Stimulated activated CD4-positive, alpha-beta T cell treated with anti-CD3 and anti-CD28 coated beads, Interleukin-12 subunit alpha, Interleukin-12 subunit beta, amount 100 ng/mL, for 48 hours (primary cell): ENCODE data around the gene KMT2E.

Experiments
- DNase-seq, 3 donors: peaks; one replicate each; pipeline ENCODE4 v3.0.0-alpha.2; 2020; ENCODE audit warnings: low read depth in 2 of 3, low spot score in 1 of 3

Gene KMT2E

GRCh38 chr7:105122619-105123018, 108.6 kb downstream of the KMT2E start:
- DNase-seq: no peak

- DNase-seq: no peak
Observed at GRCh38 chr7:105125745-105126144, 111.7 kb downstream of the KMT2E start.

GRCh38 chr7:105126436-105126975, 112.5 kb downstream of the KMT2E start:
- DNase-seq: no peak

GRCh38 chr7:105127179-105127578, 113.2 kb downstream of the KMT2E start:
- no peak for DNase-seq

GRCh38 chr7:105130048-105130447, 116.0 kb downstream of the KMT2E start:
- DNase-seq: no peak

GRCh38 chr7:105130580-105130979, 116.6 kb downstream of the KMT2E start:
- no peak for DNase-seq

- no peak for DNase-seq
Observed at GRCh38 chr7:105131033-105131656, 117.1 kb downstream of the KMT2E start.

GRCh38 chr7:105131890-105132289, 117.9 kb downstream of the KMT2E start:
- DNase-seq: no peak

GRCh38 chr7:105132335-105132734, 118.3 kb downstream of the KMT2E start:
- no peak for DNase-seq

- no peak for DNase-seq
Observed at GRCh38 chr7:105132835-105133234, 118.8 kb downstream of the KMT2E start.

- no peak for DNase-seq
Observed at GRCh38 chr7:105133358-105133757, 119.4 kb downstream of the KMT2E start.

GRCh38 chr7:105133986-105134655, 120.1 kb downstream of the KMT2E start:
- DNase-seq: no peak

GRCh38 chr7:105136221-105136620, 122.2 kb downstream of the KMT2E start:
- no peak for DNase-seq

GRCh38 chr7:105137898-105138297, 123.9 kb downstream of the KMT2E start:
- DNase-seq: no peak

GRCh38 chr7:105139381-105139780, 125.4 kb downstream of the KMT2E start:
- DNase-seq: no peak

- no peak for DNase-seq
Observed at GRCh38 chr7:105141068-105141467, 127.1 kb downstream of the KMT2E start.

- DNase-seq: no peak
Observed at GRCh38 chr7:105149827-105150226, 135.8 kb downstream of the KMT2E start.

GRCh38 chr7:105151152-105151551, 137.1 kb downstream of the KMT2E start:
- no peak for DNase-seq

- DNase-seq: no peak
Observed at GRCh38 chr7:105153531-105153930, 139.5 kb downstream of the KMT2E start.

- no peak for DNase-seq
Observed at GRCh38 chr7:105154084-105154483, 140.1 kb downstream of the KMT2E start.

- no peak for DNase-seq
Observed at GRCh38 chr7:105156731-105157130, 142.7 kb downstream of the KMT2E start.

GRCh38 chr7:105157278-105157677, 143.3 kb downstream of the KMT2E start:
- no peak for DNase-seq

- DNase-seq: no peak
Observed at GRCh38 chr7:105161366-105161765, 147.4 kb downstream of the KMT2E start.
